ENCODE results near the gene MARS1. TPM values are rescaled to one million over a fixed set of nuclear protein-coding genes. Genes with fewer than 3 reads are reported as not detected.

The MARS1 gene
- total RNA-seq, 6 experiments from 2014 or later: 53.4 to 66.6 (median 60.4) TPM

DNA sequence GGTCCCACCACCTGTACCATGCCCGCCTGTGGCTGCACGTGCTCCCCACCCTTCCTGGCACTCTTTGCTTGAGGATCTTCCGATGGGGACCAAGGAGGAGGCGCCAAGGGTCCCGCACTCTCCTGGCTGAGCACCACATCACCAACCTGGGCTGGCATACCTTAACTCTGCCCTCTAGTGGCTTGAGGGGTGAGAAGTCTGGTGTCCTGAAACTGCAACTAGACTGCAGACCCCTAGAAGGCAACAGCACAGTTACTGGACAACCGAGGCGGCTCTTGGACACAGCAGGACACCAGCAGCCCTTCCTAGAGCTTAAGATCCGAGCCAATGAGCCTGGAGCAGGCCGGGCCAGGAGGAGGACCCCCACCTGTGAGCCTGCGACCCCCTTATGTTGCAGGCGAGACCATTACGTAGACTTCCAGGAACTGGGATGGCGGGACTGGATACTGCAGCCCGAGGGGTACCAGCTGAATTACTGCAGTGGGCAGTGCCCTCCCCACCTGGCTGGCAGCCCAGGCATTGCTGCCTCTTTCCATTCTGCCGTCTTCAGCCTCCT is 31.6 kb upstream of the MARS1 start:
- 4% methylated on average over 6 of the region's 15 CpGs for WGBS (ENCODE audit: insufficient coverage, low coverage, low lambda C conversion rate, missing lambda C conversion rate)
- TF ChIP-seq, protein P1, sequence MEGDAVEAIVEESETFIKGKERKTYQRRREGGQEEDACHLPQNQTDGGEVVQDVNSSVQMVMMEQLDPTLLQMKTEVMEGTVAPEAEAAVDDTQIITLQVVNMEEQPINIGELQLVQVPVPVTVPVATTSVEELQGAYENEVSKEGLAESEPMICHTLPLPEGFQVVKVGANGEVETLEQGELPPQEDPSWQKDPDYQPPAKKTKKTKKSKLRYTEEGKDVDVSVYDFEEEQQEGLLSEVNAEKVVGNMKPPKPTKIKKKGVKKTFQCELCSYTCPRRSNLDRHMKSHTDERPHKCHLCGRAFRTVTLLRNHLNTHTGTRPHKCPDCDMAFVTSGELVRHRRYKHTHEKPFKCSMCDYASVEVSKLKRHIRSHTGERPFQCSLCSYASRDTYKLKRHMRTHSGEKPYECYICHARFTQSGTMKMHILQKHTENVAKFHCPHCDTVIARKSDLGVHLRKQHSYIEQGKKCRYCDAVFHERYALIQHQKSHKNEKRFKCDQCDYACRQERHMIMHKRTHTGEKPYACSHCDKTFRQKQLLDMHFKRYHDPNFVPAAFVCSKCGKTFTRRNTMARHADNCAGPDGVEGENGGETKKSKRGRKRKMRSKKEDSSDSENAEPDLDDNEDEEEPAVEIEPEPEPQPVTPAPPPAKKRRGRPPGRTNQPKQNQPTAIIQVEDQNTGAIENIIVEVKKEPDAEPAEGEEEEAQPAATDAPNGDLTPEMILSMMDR (IDR thresholded peaks at IDR 0.05): peak; percentile 43 to 67 (median 56)
- TF ChIP-seq POLR2A (IDR thresholded peaks at IDR 0.05): no peak
- DNase-seq (peak in 1 of 3 donors; percentile 41), ATAC-seq (peak in 3 of 4 donors; percentile 2 to 18 (median 5))
- Histone ChIP-seq H3K27ac (peak overlapping the region; percentile 69 to 87 (median 85)), H3K4me1 (peaks cover 0 to 65% (median 15%) of the 10 kb centered on the region in 4 donors), H3K27me3 (no peaks in the 10 kb centered on the region), H3K36me3 (no peaks in the 10 kb centered on the region), H3K4me3 (peak overlapping the region; percentile 64 to 77 (median 66)), H3K9me3 (no peaks in the 10 kb centered on the region)
- intact Hi-C loops (cut with DNase I): no loop called here

DNA sequence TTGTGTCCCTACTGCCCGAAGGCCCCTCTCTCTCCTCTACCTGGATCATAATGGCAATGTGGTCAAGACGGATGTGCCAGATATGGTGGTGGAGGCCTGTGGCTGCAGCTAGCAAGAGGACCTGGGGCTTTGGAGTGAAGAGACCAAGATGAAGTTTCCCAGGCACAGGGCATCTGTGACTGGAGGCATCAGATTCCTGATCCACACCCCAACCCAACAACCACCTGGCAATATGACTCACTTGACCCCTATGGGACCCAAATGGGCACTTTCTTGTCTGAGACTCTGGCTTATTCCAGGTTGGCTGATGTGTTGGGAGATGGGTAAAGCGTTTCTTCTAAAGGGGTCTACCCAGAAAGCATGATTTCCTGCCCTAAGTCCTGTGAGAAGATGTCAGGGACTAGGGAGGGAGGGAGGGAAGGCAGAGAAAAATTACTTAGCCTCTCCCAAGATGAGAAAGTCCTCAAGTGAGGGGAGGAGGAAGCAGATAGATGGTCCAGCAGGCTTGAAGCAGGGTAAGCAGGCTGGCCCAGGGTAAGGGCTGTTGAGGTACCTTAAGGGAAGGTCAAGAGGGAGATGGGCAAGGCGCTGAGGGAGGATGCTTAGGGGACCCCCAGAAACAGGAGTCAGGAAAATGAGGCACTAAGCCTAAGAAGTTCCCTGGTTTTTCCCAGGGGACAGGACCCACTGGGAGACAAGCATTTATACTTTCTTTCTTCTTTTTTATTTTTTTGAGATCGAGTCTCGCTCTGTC is 31.0 kb upstream of the MARS1 start:
- Histone ChIP-seq H3K27me3 (no peaks in the 10 kb centered on the region), H3K36me3 (no peaks in the 10 kb centered on the region), H3K9me3 (no peaks in the 10 kb centered on the region), H3K4me3 (peak overlapping the region; percentile 64 to 77 (median 66)), H3K4me1 (peaks cover 0 to 67% (median 13%) of the 10 kb centered on the region in 4 donors), H3K27ac (peak overlapping the region; percentile 69 to 87 (median 85))
- TF ChIP-seq, protein P1 (IDR thresholded peaks at IDR 0.05): no peak
- no peak for TF ChIP-seq POLR2A (IDR thresholded peaks at IDR 0.05)
- no peak for DNase-seq
- no peak for ATAC-seq
- WGBS (ENCODE audit: insufficient coverage, low coverage, low lambda C conversion rate, missing lambda C conversion rate): 20% methylated on average over 4 of the region's 6 CpGs
- intact Hi-C loops (cut with DNase I): no loop called here

DNA sequence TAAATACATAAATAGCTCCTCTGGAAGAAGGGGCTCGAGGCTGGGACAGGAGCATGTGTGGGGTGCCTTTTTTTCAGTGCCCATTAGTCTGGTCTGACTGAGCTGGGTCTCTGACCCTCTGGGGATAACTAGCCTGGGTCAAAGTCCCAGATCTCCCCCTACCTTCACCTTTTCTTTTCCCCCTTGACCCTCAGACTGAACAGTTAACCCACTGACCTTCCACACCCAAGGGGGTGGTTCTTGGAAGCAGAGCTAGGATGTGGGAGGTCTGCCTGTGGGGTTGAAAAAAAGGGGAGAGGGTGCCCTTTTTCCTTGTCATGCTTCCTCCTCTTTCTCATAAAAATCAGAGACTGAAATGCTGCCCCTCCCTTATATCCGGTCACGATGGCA is 29.2 kb upstream of the MARS1 start:
- TF ChIP-seq, protein P1 (IDR thresholded peaks at IDR 0.05): no peak
- TF ChIP-seq POLR2A (IDR thresholded peaks at IDR 0.05): no peak
- no peak for ATAC-seq
- peaks cover 0 to 54% (median 4%) of the 10 kb centered on the region in 4 donors for H3K4me1 ChIP-seq
- no peaks in the 10 kb centered on the region for H3K27me3 ChIP-seq
- H3K4me3 ChIP-seq: peak overlapping the region; percentile 65 to 77 (median 66)
- intact Hi-C loops (cut with DNase I): no loop called here
- DNase-seq: no peak
- no peaks in the 10 kb centered on the region for H3K36me3 ChIP-seq
- 16% methylated on average over 3 of the region's 3 CpGs for WGBS (ENCODE audit: insufficient coverage, low coverage, low lambda C conversion rate, missing lambda C conversion rate)
- H3K9me3 ChIP-seq: no peaks in the 10 kb centered on the region
- H3K27ac ChIP-seq: peak overlapping the region; percentile 69 to 87 (median 85)

DNA sequence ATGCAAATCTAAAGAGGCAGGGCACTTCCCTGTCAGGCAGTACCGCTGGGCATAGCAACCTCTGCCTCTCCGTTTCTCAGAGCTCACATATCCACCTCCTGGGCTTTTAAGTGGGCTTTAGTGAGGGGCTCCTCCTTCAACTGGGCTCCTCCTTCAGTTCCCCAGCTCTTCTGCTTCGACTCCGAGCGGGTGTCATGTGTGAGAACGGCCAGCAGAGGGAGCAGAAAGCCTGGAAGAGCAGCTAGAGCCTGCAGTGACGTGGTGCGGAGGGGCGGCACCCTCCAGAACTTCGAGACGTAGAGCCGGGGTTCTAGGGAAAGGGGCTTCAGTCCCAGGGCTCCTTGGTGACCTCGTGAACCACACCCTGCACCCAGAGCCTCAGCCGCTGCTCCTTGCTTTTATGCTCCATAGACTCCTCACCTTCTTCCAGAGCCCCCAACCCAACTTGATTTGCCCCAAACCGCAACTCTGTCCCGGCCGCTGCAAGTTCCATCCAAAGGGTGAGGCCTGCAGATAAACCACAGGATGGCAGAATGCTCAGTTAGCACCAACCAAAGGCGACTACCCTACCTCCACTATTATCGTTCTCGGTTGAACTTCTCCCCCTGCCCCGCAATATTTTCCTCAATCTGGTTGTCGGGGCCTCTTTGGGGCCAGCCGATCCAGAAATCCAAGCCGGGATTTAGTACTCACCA is 28.7 kb upstream of the MARS1 start:
- H3K4me3 ChIP-seq: peak overlapping the region; percentile 65 to 77 (median 66)
- H3K36me3 ChIP-seq: no peaks in the 10 kb centered on the region
- no peaks in the 10 kb centered on the region for H3K27me3 ChIP-seq
- ATAC-seq (peak; percentile 42 to 60 (median 53)), DNase-seq (peak; percentile 90 to 94 (median 92))
- no peaks in the 10 kb centered on the region for H3K9me3 ChIP-seq
- peak; percentile 89 for TF ChIP-seq POLR2A (IDR thresholded peaks at IDR 0.05)
- TF ChIP-seq, protein P1 (IDR thresholded peaks at IDR 0.05): peak; percentile 94 to 99 (median 94)
- WGBS (ENCODE audit: insufficient coverage, low coverage, low lambda C conversion rate, missing lambda C conversion rate): 3% methylated on average over 12 of the region's 24 CpGs
- peaks cover 0 to 48% (median 2%) of the 10 kb centered on the region in 4 donors for H3K4me1 ChIP-seq
- peak overlapping the region; percentile 69 to 87 (median 85) for H3K27ac ChIP-seq
- intact Hi-C loops (cut with DNase I): no loop called here
